ENCODE results near the gene CASP14. TPM values are rescaled to one million over a fixed set of nuclear protein-coding genes. Genes with fewer than 3 reads are reported as not detected.

Gene CASP14
- total RNA-seq, 1 experiment from 2014 or later: 1.9 TPM

- H3K79me2 ChIP-seq (ENCODE audit: low read depth): no peaks in the 10 kb centered on the region
- H4K20me1 ChIP-seq (ENCODE audit: insufficient read depth): no peaks in the 10 kb centered on the region
- intact Hi-C loops (cut with micrococcal nuclease; ENCODE audit: unreplicated experiment): no loop called here
- peaks cover 8% of the 10 kb centered on the region for H3K4me1 ChIP-seq (replicated peaks; ENCODE audit: insufficient read depth)
- H3K27ac ChIP-seq: no peak overlapping the region
- H3K4me3 ChIP-seq: no peak overlapping the region
- no peaks in the 10 kb centered on the region for H3K9me3 ChIP-seq (ENCODE audit: insufficient read depth, low read depth)
- DNase-seq: no peak
- ChIA-PET POLR2A (ENCODE audit: unreplicated experiment) (no interaction called here), CTCF (no interaction called here)
- H3K36me3 ChIP-seq (ENCODE audit: low read depth): no peaks in the 10 kb centered on the region
- H3K27me3 ChIP-seq (ENCODE audit: insufficient read depth, low read depth): no peaks in the 10 kb centered on the region
- no peaks in the 10 kb centered on the region for H3K9me2 ChIP-seq (ENCODE audit: insufficient read depth)
- H3K4me2 ChIP-seq: no peak overlapping the region
- TF ChIP-seq EZH2 (IDR thresholded peaks at IDR 0.05; ENCODE audit: low read depth) (no peak), CTCF (conservative IDR thresholded peaks at IDR 0.05) (no peak)
- H2AFZ ChIP-seq: no peak overlapping the region
- peaks cover 8% of the 10 kb centered on the region; the same call in 1 of the 2 replicates for H3F3A ChIP-seq (ENCODE audit: insufficient read depth, low read depth)
- no TSS peak for BruUV-seq (replicated peaks)
These were observed 37.9 kb downstream of the CASP14 start for GRCh38 chr19:15087182-15087581.

GRCh38 chr19:15091918-15092753 lies 42.9 kb downstream of the CASP14 start:
- H3K4me3 ChIP-seq: no peak overlapping the region
- peaks cover 15% of the 10 kb centered on the region; the same call in 1 of the 2 replicates for H3F3A ChIP-seq (ENCODE audit: insufficient read depth, low read depth)
- peaks cover 18% of the 10 kb centered on the region for H3K4me1 ChIP-seq (replicated peaks; ENCODE audit: insufficient read depth)
- no peaks in the 10 kb centered on the region for H3K9me2 ChIP-seq (ENCODE audit: insufficient read depth)
- POLR2A ChIA-PET (ENCODE audit: unreplicated experiment): interaction anchor here (0.6 to 0.7 kb wide), 3 partner anchors 103 to 161 kb away, joined by 27 to 53 read pairs (median 38); no protein-coding TSS in a partner anchor
- no peaks in the 10 kb centered on the region for H3K36me3 ChIP-seq (ENCODE audit: low read depth)
- no peak overlapping the region for H2AFZ ChIP-seq
- H3K9me3 ChIP-seq (ENCODE audit: insufficient read depth, low read depth): no peaks in the 10 kb centered on the region
- no peaks in the 10 kb centered on the region for H3K27me3 ChIP-seq (ENCODE audit: insufficient read depth, low read depth)
- CTCF ChIA-PET: interaction anchor here (0.5 to 1.5 kb wide), 16 partner anchors 10 to 1599 kb away, joined by 3 to 22 read pairs (median 5); partner anchors contain the start of genes CYP4F12, CYP4F3 and ZNF333
- no peaks in the 10 kb centered on the region for H3K79me2 ChIP-seq (ENCODE audit: low read depth)
- intact Hi-C loops (cut with micrococcal nuclease; ENCODE audit: unreplicated experiment): loop anchor here (1.0 kb wide), 2 partner anchors 58 to 464 kb away; no protein-coding TSS in a partner anchor
- H4K20me1 ChIP-seq (ENCODE audit: insufficient read depth): no peaks in the 10 kb centered on the region
- no peak for TF ChIP-seq EZH2 (IDR thresholded peaks at IDR 0.05; ENCODE audit: low read depth)
- TF ChIP-seq CTCF (conservative IDR thresholded peaks at IDR 0.05): peak; percentile 88
- H3K27ac ChIP-seq: no peak overlapping the region
- DNase-seq: peak; percentile 38 to 74
- H3K4me2 ChIP-seq: peak overlapping the region; percentile 37
- BruUV-seq (replicated peaks): no TSS peak

- no peak for DNase-seq
- BruUV-seq (replicated peaks): no TSS peak
- no peaks in the 10 kb centered on the region for H4K20me1 ChIP-seq (ENCODE audit: insufficient read depth)
- CTCF ChIA-PET: no interaction called here
- no peak overlapping the region for H3K27ac ChIP-seq
- POLR2A ChIA-PET (ENCODE audit: unreplicated experiment): no interaction called here
- H3K36me3 ChIP-seq (ENCODE audit: low read depth): no peaks in the 10 kb centered on the region
- no peak overlapping the region for H3K4me2 ChIP-seq
- no peaks in the 10 kb centered on the region for H3K9me3 ChIP-seq (ENCODE audit: insufficient read depth, low read depth)
- peaks cover 18% of the 10 kb centered on the region for H3K4me1 ChIP-seq (replicated peaks; ENCODE audit: insufficient read depth)
- H2AFZ ChIP-seq: no peak overlapping the region
- H3F3A ChIP-seq (ENCODE audit: insufficient read depth, low read depth): peaks cover 15% of the 10 kb centered on the region; the same call in 1 of the 2 replicates
- no peak overlapping the region for H3K4me3 ChIP-seq
- H3K9me2 ChIP-seq (ENCODE audit: insufficient read depth): no peaks in the 10 kb centered on the region
- no peaks in the 10 kb centered on the region for H3K27me3 ChIP-seq (ENCODE audit: insufficient read depth, low read depth)
- intact Hi-C loops (cut with micrococcal nuclease; ENCODE audit: unreplicated experiment): no loop called here
- TF ChIP-seq CTCF (conservative IDR thresholded peaks at IDR 0.05) (no peak), EZH2 (IDR thresholded peaks at IDR 0.05; ENCODE audit: low read depth) (no peak)
- H3K79me2 ChIP-seq (ENCODE audit: low read depth): no peaks in the 10 kb centered on the region
These were observed 43.7 kb downstream of the CASP14 start for GRCh38 chr19:15093001-15093400.
